Measurements from ENCODE around the gene KDM6A. TPM values are rescaled to one million over a fixed set of nuclear protein-coding genes. Genes with fewer than 3 reads are reported as not detected.

KDM6A gene
- total and polyA plus RNA-seq, 2 of the 13 experiments (the other 11 are each of a cell fraction or from before 2014, with no cell fraction given): 16.7 to 18.2 TPM

DNA sequence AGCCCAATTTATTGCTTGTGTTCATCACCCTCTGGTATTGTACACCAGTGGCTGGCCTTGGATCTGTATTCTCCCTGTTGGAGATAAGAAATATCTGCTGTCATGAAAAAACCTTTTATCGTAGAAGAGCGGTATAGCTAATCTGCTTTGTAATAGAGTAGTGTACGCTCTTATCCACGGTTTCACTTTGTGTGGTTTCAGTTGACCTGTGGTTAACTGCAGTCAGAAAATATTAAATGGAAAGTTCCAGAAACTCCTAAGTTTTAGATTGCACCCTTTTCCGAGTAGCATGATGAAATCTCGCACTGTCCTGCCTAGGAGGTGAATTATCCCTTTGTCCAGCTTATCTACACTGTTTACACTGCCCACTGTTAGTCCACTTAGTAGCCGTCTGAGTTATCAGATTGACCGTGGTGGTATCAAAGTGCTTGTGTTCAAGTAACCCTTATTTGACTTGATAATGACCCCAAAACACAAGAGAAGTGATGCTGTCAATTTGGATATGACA is 42.4 kb downstream of the KDM6A start (continued):
- TF ChIP-seq ZNF430 (CRISPR knock-in tag; IDR thresholded peaks at IDR 0.05): no peak
- no peak for TF ChIP-seq MAX (IDR thresholded peaks at IDR 0.05)
- no peak for TF ChIP-seq NONO (IDR thresholded peaks at IDR 0.05)
- TF ChIP-seq NONO (CRISPR knock-in tag; conservative IDR thresholded peaks at IDR 0.05): 0 out of 2 replicates have a peak, but pooled peaks have one; percentile 30
- TF ChIP-seq ZNF761 (CRISPR knock-in tag; conservative IDR thresholded peaks at IDR 0.05): no peak
- TF ChIP-seq ZBTB21 (CRISPR knock-in tag; IDR thresholded peaks at IDR 0.05): no peak
- TF ChIP-seq, protein P1, sequence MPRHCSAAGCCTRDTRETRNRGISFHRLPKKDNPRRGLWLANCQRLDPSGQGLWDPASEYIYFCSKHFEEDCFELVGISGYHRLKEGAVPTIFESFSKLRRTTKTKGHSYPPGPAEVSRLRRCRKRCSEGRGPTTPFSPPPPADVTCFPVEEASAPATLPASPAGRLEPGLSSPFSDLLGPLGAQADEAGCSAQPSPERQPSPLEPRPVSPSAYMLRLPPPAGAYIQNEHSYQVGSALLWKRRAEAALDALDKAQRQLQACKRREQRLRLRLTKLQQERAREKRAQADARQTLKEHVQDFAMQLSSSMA (CRISPR knock-in tag; IDR thresholded peaks at IDR 0.05): no peak
- TF ChIP-seq ZFP36L1 (CRISPR knock-in tag; IDR thresholded peaks at IDR 0.05): no peak
- TF ChIP-seq PAF1 (CRISPR knock-in tag; IDR thresholded peaks at IDR 0.05): no peak
- no peak for TF ChIP-seq RBAK (CRISPR knock-in tag; IDR thresholded peaks at IDR 0.05)
- TF ChIP-seq YY1 (IDR thresholded peaks at IDR 0.05; ENCODE audit: insufficient read depth, insufficient replicate concordance, low read depth, low read length): no peak
- no peak; the same call in 1 of the 2 replicates for TF ChIP-seq ARID4A (CRISPR knock-in tag; IDR thresholded peaks at IDR 0.05; ENCODE audit: borderline replicate concordance)
- peak; percentile 42; the same call in 1 of the 2 replicates for TF ChIP-seq ELF3 (CRISPR knock-in tag; IDR thresholded peaks at IDR 0.05)
- peak; percentile 74 for TF ChIP-seq CREM (IDR thresholded peaks at IDR 0.05)
- TF ChIP-seq CREM (CRISPR knock-in tag; IDR thresholded peaks at IDR 0.05): no peak
- TF ChIP-seq GTF2F1 (IDR thresholded peaks at IDR 0.05; ENCODE audit: low read length): no peak
- TF ChIP-seq ZNF678 (CRISPR knock-in tag; IDR thresholded peaks at IDR 0.05): no peak
- no peak for TF ChIP-seq MYPOP (CRISPR knock-in tag; IDR thresholded peaks at IDR 0.05)
- no peak for TF ChIP-seq CHD4 (IDR thresholded peaks at IDR 0.05; ENCODE audit: borderline replicate concordance, low read length)
- TF ChIP-seq ZNF569 (CRISPR knock-in tag; IDR thresholded peaks at IDR 0.05; ENCODE audit: borderline replicate concordance): no peak
- TF ChIP-seq, protein P2, sequence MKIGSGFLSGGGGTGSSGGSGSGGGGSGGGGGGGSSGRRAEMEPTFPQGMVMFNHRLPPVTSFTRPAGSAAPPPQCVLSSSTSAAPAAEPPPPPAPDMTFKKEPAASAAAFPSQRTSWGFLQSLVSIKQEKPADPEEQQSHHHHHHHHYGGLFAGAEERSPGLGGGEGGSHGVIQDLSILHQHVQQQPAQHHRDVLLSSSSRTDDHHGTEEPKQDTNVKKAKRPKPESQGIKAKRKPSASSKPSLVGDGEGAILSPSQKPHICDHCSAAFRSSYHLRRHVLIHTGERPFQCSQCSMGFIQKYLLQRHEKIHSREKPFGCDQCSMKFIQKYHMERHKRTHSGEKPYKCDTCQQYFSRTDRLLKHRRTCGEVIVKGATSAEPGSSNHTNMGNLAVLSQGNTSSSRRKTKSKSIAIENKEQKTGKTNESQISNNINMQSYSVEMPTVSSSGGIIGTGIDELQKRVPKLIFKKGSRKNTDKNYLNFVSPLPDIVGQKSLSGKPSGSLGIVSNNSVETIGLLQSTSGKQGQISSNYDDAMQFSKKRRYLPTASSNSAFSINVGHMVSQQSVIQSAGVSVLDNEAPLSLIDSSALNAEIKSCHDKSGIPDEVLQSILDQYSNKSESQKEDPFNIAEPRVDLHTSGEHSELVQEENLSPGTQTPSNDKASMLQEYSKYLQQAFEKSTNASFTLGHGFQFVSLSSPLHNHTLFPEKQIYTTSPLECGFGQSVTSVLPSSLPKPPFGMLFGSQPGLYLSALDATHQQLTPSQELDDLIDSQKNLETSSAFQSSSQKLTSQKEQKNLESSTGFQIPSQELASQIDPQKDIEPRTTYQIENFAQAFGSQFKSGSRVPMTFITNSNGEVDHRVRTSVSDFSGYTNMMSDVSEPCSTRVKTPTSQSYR (CRISPR knock-in tag; IDR thresholded peaks at IDR 0.05; ENCODE audit: borderline replicate concordance): peak; percentile 28; the same call in 1 of the 2 replicates
- TF ChIP-seq ZBTB42 (CRISPR knock-in tag; IDR thresholded peaks at IDR 0.05): no peak
- TF ChIP-seq FOXJ3 (CRISPR knock-in tag; IDR thresholded peaks at IDR 0.05; ENCODE audit: borderline replicate concordance): peak; percentile 58; the same call in 1 of the 2 replicates
